Neural cell (in vitro differentiated cells): Measurements from ENCODE around the gene TMEM164. TPM values are rescaled to one million over a fixed set of nuclear protein-coding genes. Genes with fewer than 3 reads are reported as not detected.

ENCODE experiments used
- H2AFZ ChIP-seq: fragments of 200-600, 300-800 bp; sonication (generic), shearing (Covaris generic); 2 replicates; pipeline ENCODE4 v1.6.0; 2014; ENCODE audit warnings: low read depth, mild to moderate bottlenecking, antibody characterized with exemption, low read length, moderate library complexity
- H3F3A ChIP-seq: fragments of 200-600 bp; shearing (Covaris generic); 2 replicates; pipeline ENCODE4 v1.6.1; 2016; ENCODE audit warnings: mild to moderate bottlenecking, moderate library complexity, mixed read lengths, antibody characterized with exemption, low read length; ENCODE audit not compliant: insufficient read depth, poor library complexity, severe bottlenecking
- H3K27ac ChIP-seq: fragments of 200-600, 300-800 bp; sonication (generic), shearing (Covaris generic); 2 replicates; pipeline ENCODE4 v1.5.1; 2014; ENCODE audit warnings: mild to moderate bottlenecking, low read length, moderate library complexity
- H3K27me3 ChIP-seq: fragments of 300-800, 200-600 bp; sonication (generic), shearing (Covaris generic); 2 replicates; pipeline ENCODE4 v1.6.0; 2014; ENCODE audit warnings: mild to moderate bottlenecking, low read depth, low read length, moderate library complexity; ENCODE audit not compliant: insufficient read depth
- H3K36me3 ChIP-seq: fragments of 300-800, 200-600 bp; sonication (generic), shearing (Covaris generic); 2 replicates; pipeline ENCODE4 v1.5.1; 2014; ENCODE audit warnings: mild to moderate bottlenecking, antibody characterized with exemption, low read length, moderate library complexity; ENCODE audit not compliant: insufficient read depth
- H3K4me2 ChIP-seq: fragments of 300-800, 200-600 bp; sonication (generic), shearing (Covaris generic); 2 replicates; pipeline ENCODE4 v1.6.0; 2014; ENCODE audit warnings: mild to moderate bottlenecking, low read length
- H3K4me3 ChIP-seq: fragments of 300-800, 200-600 bp; sonication (generic), shearing (Covaris generic); 2 replicates; pipeline ENCODE4 v1.5.1; 2014; ENCODE audit warnings: mild to moderate bottlenecking, low read length, moderate library complexity
- H3K79me2 ChIP-seq: fragments of 200-600 bp; shearing (Covaris generic); replicated peaks from 2 replicates; pipeline ENCODE4 v1.6.0; 2014; ENCODE audit warnings: mild to moderate bottlenecking, low read length, moderate library complexity; ENCODE audit not compliant: insufficient read depth
- H3K9ac ChIP-seq: fragments of 300-800, 200-600 bp; sonication (generic), shearing (Covaris generic); 2 replicates; pipeline ENCODE4 v1.6.1; 2016; ENCODE audit warnings: mild to moderate bottlenecking, low read length, mixed read lengths
- H3K9me2 ChIP-seq: fragments of 200-600 bp; shearing (Covaris generic); 2 replicates; pipeline ENCODE4 v1.6.1; 2016; ENCODE audit warnings: mild to moderate bottlenecking, low read length, mixed read lengths; ENCODE audit not compliant: insufficient read depth
- H3K9me3 ChIP-seq: fragments of 200-600, 300-800 bp; sonication (generic), shearing (Covaris generic); 2 replicates; pipeline ENCODE4 v1.6.1; 2016; ENCODE audit warnings: mild to moderate bottlenecking, mixed run types, low read length, moderate library complexity, mixed read lengths
- H4K20me1 ChIP-seq: fragments of 200-600 bp; shearing (Covaris generic); 2 replicates; pipeline ENCODE4 v1.6.1; 2016; ENCODE audit warnings: mild to moderate bottlenecking, mixed run types; ENCODE audit not compliant: insufficient read depth
- CTCF ChIP-seq: fragments of 450-650 bp; IDR thresholded peaks from 2 replicates; pipeline ENCODE4 v1.5.1; 2014; ENCODE audit warnings: antibody characterized with exemption, mild to moderate bottlenecking, moderate library complexity; ENCODE audit not compliant: poor library complexity, severe bottlenecking
- EP300 ChIP-seq: fragments of 450-650 bp; conservative IDR thresholded peaks from 2 replicates; pipeline ENCODE4 v1.6.1; 2014; ENCODE audit warnings: antibody characterized with exemption, mild to moderate bottlenecking, moderate library complexity; ENCODE audit not compliant: poor library complexity, severe bottlenecking
- EZH2 ChIP-seq: fragments of 200-600, 300-800 bp; shearing (Covaris generic), sonication (generic); IDR thresholded peaks from 2 replicates; pipeline ENCODE4 v1.6.1; 2014; ENCODE audit warnings: antibody characterized with exemption, low read length, borderline replicate concordance, mild to moderate bottlenecking; ENCODE audit not compliant: insufficient read depth, poor library complexity, severe bottlenecking
- MXI1 ChIP-seq: fragments of 450-650 bp; conservative IDR thresholded peaks from 2 replicates; pipeline ENCODE4 v1.6.1; 2014; ENCODE audit warnings: antibody characterized with exemption, mild to moderate bottlenecking; ENCODE audit not compliant: poor library complexity, severe bottlenecking
- POLR2AphosphoS5 ChIP-seq: IDR thresholded peaks from 2 replicates; pipeline ENCODE4 v1.6.1; 2012
- RAD21 ChIP-seq: fragments of 450-650 bp; conservative IDR thresholded peaks from 2 replicates; pipeline ENCODE4 v1.6.1; 2014; ENCODE audit warnings: antibody characterized with exemption, mild to moderate bottlenecking, moderate library complexity
- REST ChIP-seq: IDR thresholded peaks from 2 replicates; pipeline ENCODE4 v1.6.1; 2012; ENCODE audit warnings: borderline replicate concordance
- SMC3 ChIP-seq: fragments of 450-650 bp; conservative IDR thresholded peaks from 2 replicates; pipeline ENCODE4 v1.6.1; 2014; ENCODE audit warnings: antibody characterized with exemption, mild to moderate bottlenecking, moderate library complexity; ENCODE audit not compliant: poor library complexity
- TAF1 ChIP-seq: IDR thresholded peaks from 2 replicates; pipeline ENCODE4 v1.6.1; 2012; ENCODE audit warnings: low read depth
- polyA plus RNA-seq: library from polyadenylated mRNA; depleted of rRNA; stranded (reverse); fragments of >200 nt; gene quantifications from 2 replicates; pipeline ENCODE4 v1.2.3, GENCODE V29; 2014

TMEM164 gene
- polyA plus RNA-seq, 1 donor from 2014 or later, result 52.8 TPM

- no peak for TF ChIP-seq EP300
- no peak for TF ChIP-seq REST
- Histone ChIP-seq H3K4me3 (no peak overlapping the region), H3K27ac (no peak overlapping the region), H2AFZ (no peak overlapping the region), H3K9me2 (no peaks in the 10 kb centered on the region), H3K36me3 (no peaks in the 10 kb centered on the region), H3K9ac (no peak overlapping the region), H3K79me2 (no peaks in the 10 kb centered on the region), H4K20me1 (no peaks in the 10 kb centered on the region), H3K4me2 (no peak overlapping the region), H3K9me3 (no peaks in the 10 kb centered on the region), H3K27me3 (no peaks in the 10 kb centered on the region), H3F3A (no peaks in the 10 kb centered on the region)
Measured at GRCh38 chrX:110201799-110202198, 198.9 kb downstream of the TMEM164 start.

- Histone ChIP-seq H3K4me3 (no peak overlapping the region), H3K9me2 (no peaks in the 10 kb centered on the region), H3K27me3 (no peaks in the 10 kb centered on the region), H3K79me2 (no peaks in the 10 kb centered on the region), H3K9ac (no peak overlapping the region), H3K27ac (no peak overlapping the region), H3F3A (no peaks in the 10 kb centered on the region), H3K4me2 (no peak overlapping the region), H2AFZ (no peak overlapping the region), H4K20me1 (no peaks in the 10 kb centered on the region), H3K9me3 (no peaks in the 10 kb centered on the region), H3K36me3 (no peaks in the 10 kb centered on the region)
- no peak for TF ChIP-seq SMC3
- TF ChIP-seq POLR2AphosphoS5, result no peak
- no peak for TF ChIP-seq RAD21
- TF ChIP-seq MXI1, result no peak
- no peak for TF ChIP-seq EP300
- TF ChIP-seq EZH2, result no peak
- no peak for TF ChIP-seq TAF1
- no peak for TF ChIP-seq REST
- TF ChIP-seq CTCF, result no peak
Measured at GRCh38 chrX:110204986-110205385, 202.1 kb downstream of the TMEM164 start.
